HG03432 (cell line): ENCODE measurements around the gene CD81.

ENCODE experiments used
- ATAC-seq: cut with Tn5 transposase; IDR thresholded peaks from one replicate; pipeline ENCODE4 v1.9.1; 2021; ENCODE audit warnings: mild to moderate bottlenecking, moderate library complexity; ENCODE audit not compliant: unreplicated experiment

CD81 gene

DNA sequence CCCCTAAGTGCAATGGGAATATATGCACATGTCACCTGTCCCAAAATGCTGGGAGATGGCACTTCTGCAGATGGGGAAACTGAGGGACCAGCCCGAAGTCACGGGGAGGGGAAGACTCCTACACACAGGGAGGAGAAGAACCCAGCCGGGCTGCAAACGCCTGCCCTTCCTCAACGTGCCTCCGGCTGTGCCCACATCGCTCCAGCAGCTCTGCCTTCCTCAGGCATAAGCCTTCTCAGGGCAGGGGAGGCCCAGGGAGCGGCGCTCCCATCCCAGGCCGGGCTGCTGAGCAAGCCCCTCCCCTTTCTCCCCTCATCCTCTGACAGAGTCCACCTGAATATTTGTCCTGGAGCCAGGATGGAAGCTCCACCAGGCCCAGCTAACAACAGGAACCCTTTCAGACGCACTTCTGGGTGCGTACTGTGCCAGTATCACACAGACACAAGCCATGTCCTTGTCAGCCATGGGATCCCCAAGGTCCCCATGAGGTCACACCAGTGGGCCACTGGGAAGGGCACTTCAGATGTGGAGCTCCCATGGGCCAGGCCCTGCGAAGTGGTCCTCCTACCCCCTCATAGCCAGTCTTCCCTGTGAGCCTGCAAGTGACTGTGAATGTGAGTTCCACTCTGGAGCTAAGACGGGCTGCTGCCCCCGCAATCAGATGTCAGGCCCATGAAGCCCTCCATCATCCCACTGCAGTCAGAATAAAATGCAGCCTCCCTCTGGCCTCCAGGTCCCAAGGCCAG lies 2.5 kb upstream of the CD81 start:
- no peak for ATAC-seq

DNA sequence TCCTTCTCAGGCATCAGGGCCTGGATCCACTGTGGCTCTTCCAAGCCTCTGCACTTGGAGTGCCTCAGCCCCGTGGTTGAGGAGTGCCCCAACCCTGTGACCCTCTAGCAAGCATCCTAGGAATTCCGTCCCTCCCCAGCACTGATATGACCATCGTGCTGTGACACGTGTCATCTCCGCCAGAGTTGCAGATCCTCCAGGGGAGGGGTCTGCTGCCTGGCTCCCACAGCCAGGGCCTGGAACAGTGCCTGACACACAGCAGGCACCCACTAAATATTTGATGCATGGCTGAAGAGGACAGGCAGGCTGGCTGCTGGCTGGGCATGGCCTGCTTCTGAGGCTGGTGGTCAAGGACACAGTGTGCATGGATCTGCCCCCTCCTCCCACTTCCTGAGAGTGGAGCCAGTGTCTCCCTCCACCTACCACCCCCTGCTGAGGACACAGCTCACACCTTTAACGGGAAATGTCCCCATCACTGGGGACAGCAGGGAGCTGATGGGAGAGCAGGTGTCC lies 1.7 kb upstream of the CD81 start:
- ATAC-seq: no peak

DNA sequence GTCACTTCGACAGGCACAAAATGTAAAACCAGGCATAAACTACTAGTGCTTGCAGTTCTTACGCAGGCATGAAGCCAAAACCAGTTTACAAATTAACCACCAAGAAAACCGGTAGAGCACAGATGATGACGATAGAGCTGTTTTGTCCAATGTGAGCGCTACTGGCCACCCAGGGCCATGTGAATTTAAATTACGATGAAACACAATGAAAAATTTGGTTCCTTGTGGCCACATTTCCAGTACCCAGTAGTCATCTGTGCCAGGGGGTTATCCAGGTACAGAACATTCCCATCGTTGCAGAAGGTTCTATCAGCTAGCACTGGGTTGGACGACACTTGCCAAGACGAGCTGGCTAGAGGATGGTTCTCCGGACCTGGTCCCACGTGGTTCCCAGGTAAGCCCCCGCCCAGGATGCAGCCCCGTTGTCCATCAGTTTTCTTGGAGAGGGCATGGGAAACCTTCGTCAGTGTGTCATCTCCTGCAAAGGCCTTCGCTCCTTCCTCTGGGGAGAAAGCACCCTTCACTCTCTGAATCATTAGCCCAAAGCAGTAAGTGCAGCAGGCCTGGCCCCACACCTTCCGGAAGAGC lies 1.1 kb upstream of the CD81 start:
- ATAC-seq: no peak

DNA sequence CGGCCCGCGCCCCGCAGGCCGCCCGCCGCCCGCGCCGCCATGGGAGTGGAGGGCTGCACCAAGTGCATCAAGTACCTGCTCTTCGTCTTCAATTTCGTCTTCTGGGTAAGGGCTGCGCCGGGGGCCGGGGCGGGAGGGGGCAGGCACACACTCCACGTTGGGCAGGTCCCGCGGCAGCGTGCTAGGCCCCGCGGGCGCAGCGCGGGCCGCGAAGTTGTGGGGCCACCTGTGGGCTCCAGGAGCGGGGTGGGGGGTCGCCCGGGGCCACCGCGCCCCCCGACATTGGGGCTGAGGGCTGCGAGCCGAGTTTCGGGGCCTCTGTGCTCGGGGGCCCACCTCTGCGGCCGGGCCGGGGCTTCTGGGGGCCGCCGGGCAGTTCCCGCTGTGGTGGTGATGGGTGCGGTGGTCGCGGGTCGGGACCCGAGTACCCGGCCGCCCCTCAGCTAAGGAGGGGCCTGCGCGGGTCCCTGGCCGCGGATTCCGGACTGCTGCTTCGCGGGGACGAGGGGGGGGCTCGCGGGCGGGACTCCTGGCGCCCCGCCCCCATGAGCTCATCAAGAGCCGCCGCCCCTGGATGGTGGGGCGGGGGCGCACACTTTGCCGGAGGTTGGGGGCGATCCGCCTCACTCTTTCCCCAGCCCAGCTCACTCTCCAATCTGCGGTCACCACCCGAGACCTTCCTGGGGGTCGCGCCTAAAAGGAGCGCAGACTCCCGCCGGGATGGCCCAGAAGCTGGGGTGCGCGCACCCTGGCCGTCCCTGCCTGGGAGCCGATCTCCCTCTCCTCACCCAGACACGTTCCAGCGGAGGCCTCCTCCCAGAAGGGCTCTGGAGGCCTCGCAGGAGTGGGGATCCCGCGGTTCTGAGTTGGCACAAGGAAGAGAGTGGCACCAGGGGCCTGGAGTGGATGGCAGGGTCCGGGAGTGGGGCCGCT lies 667 bp downstream of the CD81 start:
- ATAC-seq: peak; percentile 33

DNA sequence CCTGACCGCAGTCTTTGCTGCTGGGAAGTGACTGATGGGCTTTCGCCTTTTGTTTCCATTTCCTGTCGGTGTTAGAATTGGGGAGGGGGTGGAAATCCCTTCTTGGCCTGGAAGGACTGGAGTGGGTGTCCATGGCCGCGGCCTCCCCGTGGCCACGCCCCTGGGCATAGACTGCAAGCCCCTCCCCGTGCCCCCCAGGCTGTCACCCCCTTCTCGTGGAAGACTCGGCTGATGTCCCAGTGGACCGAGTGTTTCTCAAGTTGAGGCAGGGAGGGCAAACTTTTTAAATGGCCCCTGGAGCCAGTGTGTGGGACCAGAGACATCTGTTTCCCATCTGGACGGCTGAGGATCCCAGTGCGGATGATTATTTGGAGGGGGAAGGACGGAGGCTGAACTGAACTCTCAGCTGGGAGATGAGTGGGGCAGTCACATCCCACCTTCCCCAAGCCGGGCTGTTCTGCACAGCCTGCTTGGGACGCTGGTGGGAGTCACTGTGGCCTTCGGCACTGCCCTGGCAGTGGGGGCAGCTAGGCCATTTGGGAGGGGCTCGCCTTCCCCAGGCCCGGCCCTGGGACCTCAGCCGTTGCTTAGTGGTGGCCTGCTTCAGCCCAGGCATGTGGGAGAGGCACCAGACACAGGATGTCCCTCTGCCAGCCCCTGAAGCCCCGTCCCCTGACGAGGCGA lies 1.6 kb downstream of the CD81 start:
- ATAC-seq: no peak

DNA sequence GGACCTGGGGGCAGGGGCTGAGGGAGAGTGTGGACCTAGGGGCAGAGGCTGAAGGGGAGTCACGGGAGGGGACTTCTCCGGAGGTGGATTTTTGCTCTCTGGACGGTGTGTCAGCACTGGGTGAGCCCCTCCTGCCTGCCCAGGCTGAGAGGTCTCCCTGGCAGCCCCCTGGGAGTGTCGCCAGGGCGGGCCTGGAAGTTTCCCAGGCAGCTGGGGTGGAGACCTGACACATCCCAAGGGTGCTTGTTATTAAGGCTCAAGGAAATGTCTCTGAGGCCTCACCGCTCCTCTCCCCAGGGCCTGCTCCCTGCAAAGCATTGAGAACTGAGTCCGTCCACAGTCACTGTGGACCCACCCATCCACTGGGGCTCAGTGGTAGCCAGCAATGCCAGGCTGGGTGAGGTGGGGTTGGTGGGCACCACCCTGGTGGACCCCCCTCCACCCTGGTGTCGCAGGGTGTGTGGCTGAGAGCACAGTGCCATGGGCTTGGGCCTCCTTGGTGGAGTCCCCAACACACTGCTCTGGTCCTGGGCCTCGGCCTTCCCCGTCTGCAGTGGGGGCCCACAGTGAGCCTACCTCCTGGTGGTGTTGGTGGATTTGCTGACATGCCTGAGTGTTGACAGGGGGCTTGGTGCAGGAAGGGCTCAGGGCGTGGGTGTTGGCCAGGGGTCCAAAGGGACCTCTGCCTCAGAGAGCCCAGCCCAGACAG lies 2.5 kb downstream of the CD81 start:
- no peak for ATAC-seq

DNA sequence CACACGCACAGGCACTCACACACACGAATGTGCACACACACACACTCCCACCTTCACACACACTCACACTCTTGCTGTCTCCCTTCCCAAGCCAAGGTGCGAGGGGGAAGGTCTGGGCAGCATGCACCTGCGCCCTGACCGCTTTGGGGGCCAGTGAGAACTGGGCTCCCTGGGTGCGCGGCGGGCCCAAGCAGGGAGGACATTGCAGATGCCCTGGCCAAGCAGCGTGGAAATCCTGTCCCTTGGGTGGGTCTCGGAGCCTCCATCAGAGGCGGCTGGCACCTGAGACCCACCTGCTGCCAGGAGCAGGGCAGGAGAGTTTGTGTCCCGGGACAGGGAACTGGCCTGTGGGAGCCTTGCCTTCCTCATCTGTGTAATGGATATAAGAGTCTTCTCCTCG lies 3.3 kb downstream of the CD81 start:
- ATAC-seq: no peak

DNA sequence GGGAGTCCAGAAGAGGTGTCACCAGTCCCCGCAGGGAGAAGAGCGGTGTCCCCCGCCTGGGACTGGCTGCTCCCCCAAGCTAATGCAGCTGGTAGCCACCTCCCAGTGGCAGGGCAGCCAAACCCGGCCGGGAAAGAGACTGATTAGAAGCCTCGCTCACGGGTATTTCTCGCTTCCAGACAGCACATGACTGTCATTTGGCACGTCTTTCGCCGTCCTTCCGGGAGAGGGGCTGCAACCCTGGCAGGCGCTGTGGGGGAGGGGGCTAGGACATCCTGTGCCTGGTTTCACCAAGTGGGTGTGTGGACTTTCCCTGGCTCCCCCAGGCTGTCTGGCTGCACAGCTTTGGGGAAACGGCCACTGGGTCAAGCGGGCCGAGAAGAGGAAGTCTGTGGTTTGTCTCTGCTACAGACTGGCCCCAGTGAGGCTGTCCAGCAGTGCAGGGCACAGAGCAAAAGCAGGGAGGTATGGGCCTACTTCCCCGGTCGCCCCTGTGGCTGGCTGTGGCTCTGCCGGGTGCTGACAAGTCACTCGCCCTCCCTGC lies 3.8 kb downstream of the CD81 start:
- ATAC-seq: no peak

DNA sequence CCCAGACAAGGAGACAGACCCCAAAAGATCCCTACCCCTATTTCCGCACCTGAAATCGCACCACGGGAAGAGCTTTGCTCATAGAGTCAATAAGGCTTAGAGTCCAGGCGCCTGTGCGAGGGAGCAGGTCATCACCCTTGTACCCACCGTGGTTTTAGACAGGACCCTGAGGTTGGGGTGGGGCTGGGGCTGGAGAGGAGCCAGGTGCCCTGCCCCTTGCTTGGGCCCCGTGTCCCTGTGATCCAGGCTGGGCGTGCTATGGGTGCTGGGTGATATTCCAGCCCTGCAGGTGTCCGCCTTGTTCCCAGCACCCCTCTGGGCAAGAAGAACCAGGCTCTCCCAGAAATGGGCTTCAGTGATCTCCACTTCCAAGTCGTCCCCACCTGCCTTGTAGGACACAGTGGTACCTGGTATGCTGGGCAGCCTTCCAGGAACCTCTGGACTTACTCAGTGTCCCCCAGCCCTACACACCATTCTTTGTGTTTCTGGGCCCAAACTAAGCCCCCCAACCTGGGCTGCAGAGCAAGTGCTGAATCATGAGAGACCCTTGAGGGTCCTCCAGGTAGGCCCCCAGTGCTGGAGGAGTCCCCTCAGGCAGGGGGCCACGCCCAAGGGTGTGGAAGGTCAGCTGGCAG lies 4.5 kb downstream of the CD81 start:
- ATAC-seq: no peak

DNA sequence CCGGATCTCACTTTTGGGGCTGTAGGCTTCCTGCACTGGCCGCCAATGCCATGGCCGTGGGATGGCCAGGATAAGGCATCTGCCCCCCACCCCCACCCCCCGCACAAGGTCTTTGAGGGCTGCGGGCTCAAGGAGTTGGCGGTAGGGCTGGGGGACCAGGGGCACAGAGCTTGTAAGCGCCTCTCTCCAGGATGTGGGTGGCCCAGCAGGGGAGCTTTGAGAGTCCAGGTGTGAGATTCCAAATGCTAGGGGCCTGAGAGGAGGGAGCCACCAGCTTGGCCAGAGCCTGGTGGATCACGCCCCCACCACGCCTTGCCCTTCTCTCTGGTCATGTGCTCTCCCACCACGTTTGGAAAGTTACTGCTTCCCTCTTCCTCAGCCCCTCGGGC lies 5.0 kb downstream of the CD81 start:
- no peak for ATAC-seq

DNA sequence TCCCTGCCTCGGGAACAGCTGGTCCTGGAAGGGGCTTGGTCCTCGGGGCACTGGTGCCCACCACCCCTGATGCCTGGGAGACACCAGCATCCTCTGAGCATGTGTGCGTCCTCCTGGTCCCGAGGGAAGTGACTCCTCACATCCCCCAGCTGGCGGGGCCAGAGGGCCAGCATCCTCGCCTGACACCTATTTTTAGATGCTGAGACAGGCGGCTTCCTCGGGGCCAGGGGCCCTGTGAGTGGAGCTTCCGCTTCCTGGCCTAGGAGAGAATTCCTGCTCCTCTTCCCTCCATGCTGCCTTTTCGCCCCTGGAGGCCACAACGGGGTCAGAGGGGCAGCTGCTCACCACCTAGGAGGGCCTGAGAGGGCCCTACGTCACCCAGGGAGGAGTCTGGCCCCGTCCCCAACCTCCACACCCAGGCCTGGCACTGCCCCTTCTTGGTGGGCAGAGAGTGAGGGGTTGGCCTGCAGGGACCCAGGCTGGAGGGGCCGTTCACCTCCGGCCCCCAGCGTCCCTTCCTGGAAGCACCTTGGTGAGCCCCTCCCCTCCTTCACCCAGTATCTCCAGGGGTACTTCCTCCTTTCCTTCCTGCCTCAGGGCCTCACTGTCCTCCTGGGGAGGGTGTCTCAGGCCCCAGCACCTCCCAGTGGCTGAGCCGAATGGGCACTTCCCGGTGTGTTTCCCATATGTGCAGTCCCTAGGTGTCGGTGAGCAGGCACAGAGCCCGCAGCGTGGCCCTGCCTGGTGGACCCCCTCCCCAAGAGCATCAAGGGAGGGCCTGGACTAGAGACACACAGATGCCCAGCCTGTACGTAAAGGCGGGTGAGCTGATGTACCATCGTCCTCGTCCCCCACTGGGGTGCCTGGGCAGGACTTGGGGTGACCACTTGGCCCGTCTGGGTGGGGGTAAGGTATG lies 6.1 kb downstream of the CD81 start:
- ATAC-seq: no peak

DNA sequence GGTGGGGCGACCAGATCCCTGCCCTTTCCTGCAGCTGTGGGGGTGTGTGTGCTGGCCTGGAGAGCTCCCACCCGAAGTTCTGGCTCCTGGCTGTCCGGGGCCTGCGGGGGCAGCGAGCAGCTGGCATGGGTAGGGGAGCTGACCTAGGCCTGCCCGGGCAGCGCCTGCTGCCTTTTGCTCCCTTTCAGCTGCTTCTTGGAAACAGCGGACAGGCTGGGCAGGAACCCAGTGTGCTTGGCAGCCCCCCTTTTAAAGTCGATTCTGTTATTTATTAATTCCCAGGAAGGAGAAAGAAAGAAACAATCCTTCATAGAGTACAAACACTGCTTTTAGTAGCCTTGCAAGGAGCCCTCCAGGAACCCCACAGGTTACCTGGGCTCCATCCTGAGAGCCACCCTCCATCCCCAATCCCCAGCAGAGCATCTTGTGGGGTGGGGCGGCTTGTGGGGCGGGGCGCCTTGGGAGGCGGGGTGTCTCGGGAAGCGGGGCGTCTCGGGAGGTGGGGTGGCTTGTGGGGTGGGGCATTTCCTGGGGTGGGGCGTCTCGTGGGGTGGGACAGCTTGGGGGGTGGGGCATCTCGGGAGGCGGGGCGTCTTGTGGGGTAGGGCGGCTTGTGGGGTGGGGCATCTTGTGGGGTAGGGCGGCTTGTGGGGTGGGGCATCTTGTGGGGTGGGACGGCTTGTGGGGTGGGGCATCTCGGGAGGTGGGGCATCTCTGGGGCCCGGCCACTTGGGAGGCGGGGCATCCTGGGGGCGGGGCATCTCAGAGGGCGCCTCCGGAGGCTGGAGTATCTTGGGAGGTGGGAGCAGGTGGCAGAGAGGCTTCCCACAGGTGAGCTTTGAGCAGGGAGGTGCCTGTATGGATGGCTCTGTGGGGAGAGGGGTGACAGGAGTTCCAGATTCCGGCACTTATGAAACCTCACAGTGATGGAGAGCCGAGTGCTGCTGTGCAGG lies 7.0 kb downstream of the CD81 start:
- ATAC-seq: no peak

DNA sequence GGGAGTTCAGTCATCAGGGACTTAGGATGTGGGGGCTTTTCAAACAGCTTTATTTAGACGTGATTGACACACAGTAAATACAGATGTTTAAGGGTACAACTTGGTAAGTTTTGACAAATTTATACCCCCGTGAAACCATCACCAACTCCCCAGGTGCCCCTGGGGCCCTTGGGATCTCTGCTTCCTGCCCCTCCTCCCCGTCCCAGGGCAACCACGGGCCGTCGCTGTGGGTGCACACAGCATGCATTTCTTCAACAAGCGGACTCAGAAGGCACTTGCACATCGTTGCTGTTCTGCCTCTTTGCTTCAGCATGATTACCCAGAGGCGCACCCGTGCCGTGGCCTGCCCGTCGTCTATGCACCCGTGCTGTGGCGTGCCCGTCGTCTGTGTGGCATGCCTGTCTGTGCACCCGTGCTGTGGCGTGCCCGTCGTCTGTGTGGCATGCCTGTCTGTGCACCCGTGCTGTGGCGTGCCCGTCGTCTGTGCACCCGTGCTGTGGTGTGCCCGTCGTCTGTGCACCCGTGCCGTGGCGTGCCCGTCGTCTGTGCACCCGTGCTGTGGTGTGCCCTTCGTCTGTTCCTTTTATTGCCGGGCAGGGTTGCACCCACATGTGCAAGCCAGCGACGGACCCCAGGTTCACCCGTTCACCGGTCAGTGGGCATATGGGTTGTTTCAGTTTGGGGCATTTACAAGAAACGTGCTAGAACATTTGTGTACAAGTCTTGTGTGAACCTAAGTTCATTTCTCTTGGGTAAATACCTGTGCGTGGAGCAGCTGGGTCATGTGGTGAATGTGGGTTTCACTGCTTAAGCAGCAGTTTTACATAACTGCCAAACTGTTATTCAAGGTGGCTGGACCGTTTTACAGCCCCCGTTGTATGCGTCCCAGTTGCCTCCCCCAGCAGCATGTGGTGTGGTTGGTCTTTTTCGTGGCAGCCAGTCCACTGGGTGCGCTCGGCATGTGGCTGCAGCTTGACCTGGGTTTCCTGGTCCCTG lies 8.3 kb downstream of the CD81 start:
- ATAC-seq: no peak

DNA sequence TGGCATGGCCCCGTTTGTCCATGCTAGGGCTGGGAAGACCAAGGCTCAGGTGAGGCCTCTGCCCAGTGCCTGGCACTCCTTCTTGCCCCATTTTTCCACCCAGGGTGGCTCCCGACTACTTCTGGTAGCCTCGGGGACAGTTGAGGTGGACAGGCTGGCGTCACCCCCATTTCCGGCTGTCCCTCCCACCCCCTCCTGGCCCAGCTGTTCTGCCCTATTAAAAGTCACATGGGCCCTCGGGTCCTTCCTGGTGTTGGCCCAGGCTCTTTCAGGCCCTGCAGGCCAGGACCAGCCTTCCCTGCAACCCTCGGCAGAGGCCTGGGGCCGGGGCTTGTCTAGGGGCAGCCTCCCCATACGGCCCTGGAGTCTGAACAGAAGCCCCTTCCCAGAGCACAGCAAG lies 9.5 kb downstream of the CD81 start:
- ATAC-seq: no peak

DNA sequence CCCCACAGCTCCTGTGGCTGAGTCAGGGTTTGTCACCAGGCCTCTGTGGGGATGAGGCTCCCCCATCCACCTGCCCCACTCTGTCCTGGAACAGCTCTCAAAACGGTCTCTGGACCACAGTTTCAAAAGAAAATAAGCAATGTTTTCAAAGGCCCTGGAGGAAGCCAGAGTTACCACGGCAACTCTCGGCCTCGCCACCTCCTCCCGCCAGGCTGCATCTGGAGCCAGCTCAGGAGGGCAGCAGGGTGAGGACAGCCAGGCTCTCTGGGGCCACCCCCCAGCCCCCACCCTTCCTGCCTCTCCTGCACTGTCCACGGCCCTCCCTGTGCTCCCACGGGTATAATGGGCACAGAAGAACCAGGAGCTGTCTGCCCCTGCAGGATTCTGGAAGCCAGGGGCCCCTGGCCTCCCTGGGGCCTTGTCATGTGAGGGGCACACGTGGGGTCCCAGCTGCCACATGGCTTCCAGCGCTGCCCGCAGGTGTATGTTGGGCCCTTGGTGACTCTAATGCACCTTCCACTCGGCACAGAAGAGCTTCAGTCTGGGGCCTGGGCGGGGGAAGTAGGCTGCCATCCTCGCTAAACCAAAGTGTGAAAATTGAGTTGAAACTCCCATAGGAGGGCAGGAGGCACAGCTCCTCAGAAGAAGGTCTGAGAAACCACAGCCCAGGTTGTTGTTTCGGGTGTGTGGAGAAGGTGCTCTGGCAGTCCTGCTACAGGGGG lies 10.3 kb downstream of the CD81 start:
- no peak for ATAC-seq
